ENCODE results near the gene PAN2. TPM values are rescaled to one million over a fixed set of nuclear protein-coding genes. Genes with fewer than 3 reads are reported as not detected.

The PAN2 gene
- total RNA-seq, 2 donors from 2014 or later = 112 to 139 TPM

GRCh38 chr12:56267443-56268071 lies 66.2 kb downstream of the PAN2 start:
- H3K4me3 Mint-ChIP-seq = peak overlapping the region; percentile 97 to 98
- peaks cover 16% of the 10 kb centered on the region for H3K4me1 Mint-ChIP-seq (ENCODE audit: low read depth)
- ATAC-seq (replicated peaks in 1 of 2) (no peak), DNase-seq (no peak)
- peak overlapping the region; percentile 67 for H3K27ac Mint-ChIP-seq
- H3K9me3 Mint-ChIP-seq = no peaks in the 10 kb centered on the region
- peaks cover 3% of the 10 kb centered on the region in 2 donors for H3K36me3 Mint-ChIP-seq (ENCODE audit: insufficient read depth in 2 of 2)
- H3K27me3 Mint-ChIP-seq (ENCODE audit: low read depth) = no peaks in the 10 kb centered on the region

GRCh38 chr12:56266693-56267442 lies 66.9 kb downstream of the PAN2 start, which contains the start of gene COQ10A:
COQ10A (plus strand) TSS chr12:56266942; CDS start chr12:56267119, 177 bp downstream.
- peaks cover 16% of the 10 kb centered on the region for H3K4me1 Mint-ChIP-seq (ENCODE audit: low read depth)
- peak within 1 kb of the TSS; percentile 95 for H3K27ac Mint-ChIP-seq
- peak; percentile 89 to 90 for DNase-seq
- H3K36me3 Mint-ChIP-seq (ENCODE audit: insufficient read depth in 2 of 2) = peaks cover 3% of the 10 kb centered on the region in 2 donors
- H3K9me3 Mint-ChIP-seq = no peaks in the 10 kb centered on the region
- H3K27me3 Mint-ChIP-seq (ENCODE audit: low read depth) = no peaks in the 10 kb centered on the region
- H3K4me3 Mint-ChIP-seq = peak within 1 kb of the TSS; percentile 97 to 98
- peak; percentile 91 to 93 for ATAC-seq (replicated peaks in 1 of 2)

Other genes starting within 250 kb of the PAN2 start
- 100 to 1,000 TPM; 226 to 265 TPM for gene PA2G4, start 229.4 kb downstream of the PAN2 start, total RNA-seq
- gene RPL41, start 217.4 kb downstream of the PAN2 start, total RNA-seq = 1,000 to 10,000 TPM; 5,172 to 5,269 TPM
- gene ZC3H10, start 215.7 kb downstream of the PAN2 start, total RNA-seq = 10 to 100 TPM in 1 of 2 donors, 1 to 10 TPM in 1; 7.4 to 11.8 TPM
- 10 to 100 TPM; 74.6 to 84.6 TPM for gene ESYT1, start 205.7 kb downstream of the PAN2 start, total RNA-seq
- 100 to 1,000 TPM in 1 of 2 donors, 10 to 100 TPM in 1; 96.3 to 111 TPM for gene MYL6B, start 181.4 kb downstream of the PAN2 start, total RNA-seq
- 100 to 1,000 TPM; 391 to 492 TPM for gene MYL6, start 175.6 kb downstream of the PAN2 start, total RNA-seq
- 100 to 1,000 TPM in 1 of 2 donors, 10 to 100 TPM in 1; 99.7 to 104 TPM for gene SMARCC2, start 144.5 kb downstream of the PAN2 start, total RNA-seq
- 10 to 100 TPM; 35.4 to 40.2 TPM for gene RNF41, start 112.1 kb downstream of the PAN2 start, total RNA-seq
- gene NABP2, start 109.7 kb downstream of the PAN2 start, total RNA-seq = 10 to 100 TPM; 61.8 to 72.7 TPM
- 1 to 10 TPM in 1 of 2 donors, under 1 TPM in 1; 0.44 to 1.1 TPM for gene SLC39A5, start 103.9 kb downstream of the PAN2 start, total RNA-seq
- gene ANKRD52, start 75.6 kb downstream of the PAN2 start, total RNA-seq = 10 to 100 TPM; 46.7 to 50.7 TPM
- gene COQ10A, start 67.1 kb downstream of the PAN2 start, total RNA-seq = 1 to 10 TPM; 5.9 to 7.3 TPM
- 100 to 1,000 TPM; 261 to 319 TPM for gene CS, start 33.7 kb downstream of the PAN2 start, total RNA-seq
- 100 to 1,000 TPM in 1 of 2 donors, 10 to 100 TPM in 1; 97.8 to 117 TPM for gene CNPY2, start 18.0 kb downstream of the PAN2 start, total RNA-seq
- 100 to 1,000 TPM in 1 of 2 donors, 10 to 100 TPM in 1; 79.5 to 138 TPM for gene IL23A, start 4.9 kb upstream of the PAN2 start, total RNA-seq
- gene STAT2, start 26.1 kb upstream of the PAN2 start, total RNA-seq = 100 to 1,000 TPM; 121 to 142 TPM
- under 1 TPM in 1 of 2 donors, not detected in 1; 0.28 TPM for gene APOF, start 28.9 kb upstream of the PAN2 start, total RNA-seq
- 10 to 100 TPM; 44.1 to 61.6 TPM for gene TIMELESS, start 115.4 kb upstream of the PAN2 start, total RNA-seq
- not detected for gene MIP, start 120.7 kb upstream of the PAN2 start, total RNA-seq
- gene SPRYD4, start 134.6 kb upstream of the PAN2 start, total RNA-seq = 1 to 10 TPM; 3.8 to 4.4 TPM
- 1 to 10 TPM; 4.3 to 7.2 TPM for gene GLS2, start 154.2 kb upstream of the PAN2 start, total RNA-seq
- 10 to 100 TPM in 1 of 2 donors, 1 to 10 TPM in 1; 7.9 to 12.7 TPM for gene RBMS2, start 187.8 kb upstream of the PAN2 start, total RNA-seq

Data from activated T-cell treated with anti-CD3 and anti-CD28 coated beads, Interleukin-2, amount 50 U/mL, for 72 hours (primary cell).